Adrenal gland (tissue), 12 donors: ENCODE data around the gene RSPO1. TPM values are rescaled to one million over a fixed set of nuclear protein-coding genes. Genes with fewer than 3 reads are reported as not detected.

ENCODE experiments used
- DNase-seq, 7 donors: peaks; one replicate each; pipeline ENCODE4 v3.0.0-alpha.2; 2019 to 2020
- H3K27ac ChIP-seq, 5 donors: fragments of 200-600 bp; sonication (generic) in 4 of 5; 1 replicate in 3 of 5; 2 replicates in 2 of 5; pipeline versions ENCODE4 v1.5.1 to v1.8.0; 2016 to 2020; ENCODE audit warnings: mild to moderate bottlenecking in 1 of 5
- H3K27me3 ChIP-seq: fragments of 200-600 bp; 2 replicates; pipeline ENCODE4 v1.8.0; 2021
- H3K36me3 ChIP-seq, 2 donors: fragments of 200-600 bp; replicated peaks in 1 of 2; 1 replicate in 1 of 2; 2 replicates in 1 of 2; pipeline versions ENCODE4 v1.5.1 to v1.8.0; 2018 to 2022
- H3K4me1 ChIP-seq, 2 donors: fragments of 200-600 bp; replicated peaks in 1 of 2; 1 replicate in 1 of 2; 2 replicates in 1 of 2; pipeline versions ENCODE4 v1.5.1 to v1.8.0; 2018 to 2021
- H3K4me3 ChIP-seq, 4 donors: fragments of 200-600 bp; sonication (generic) in 3 of 4; one replicate each; pipeline ENCODE4 v1.5.1; 2016 to 2018
- H3K9me3 ChIP-seq, 3 donors: fragments of 200-600 bp; sonication (generic) in 1 of 3; replicated peaks in 1 of 3; 1 replicate in 2 of 3; 2 replicates in 1 of 3; pipeline versions ENCODE4 v1.5.1 to v1.8.0; 2016 to 2021
- POLR2A ChIP-seq, 2 donors: fragments of 450-650 bp; IDR thresholded peaks; one replicate each; pipeline ENCODE4 v1.6.1; 2017; ENCODE audit warnings: antibody characterized with exemption in 2 of 2, mild to moderate bottlenecking in 2 of 2, moderate library complexity in 1 of 2
- WGBS, 4 donors: extraction: QIAGEN DNeasy Blood & Tissue Kit in 2 of 4; methylation state at CpG; one replicate each; pipeline versions ENCODE4 v1.1.5 to v1.1.7; 2013 to 2017; 5-methylcytosine and 5-hydroxymethylcytosine counted together
- intact Hi-C, 2 donors: fragments of 100-400 bp; cut with DNase I; formaldehyde crosslinking; loops; one replicate each; pipeline versions ENCODE4 v1.14.1 to v1.15.0; 2022 to 2023
- polyA plus RNA-seq, 3 donors: library from polyadenylated mRNA; stranded (reverse); fragments of 200-250 nt in 2 of 3; fragments of 350-450 nt in 1 of 3; fragmentation: Illumina TruSeq in 1 of 3; extraction: RNeasy Lipid Tissue Mini Kit (QIAGEN cat#74804) in 1 of 3; gene quantifications; one replicate each; pipeline ENCODE4 v1.2.3, GENCODE V29; 2013 to 2014
- total RNA-seq, 9 donors: library from RNA; depleted of rRNA in 4 of 9; stranded (reverse); fragments of >200 nt in 4 of 9; fragments of 120-200 nt in 1 of 9; fragmentation: NEBNext Ultra II Directional in 1 of 9; extraction: Animal tissue kit (Norgen Biotek cat#: 25700) in 1 of 9; gene quantifications; one replicate each; pipeline versions ENCODE4 v1.1.0 to v1.2.4, GENCODE V29; 2013 to 2023
- TF ChIP-seq, protein P1 (sequence below), 6 experiments: fragments of 450-650 bp in 4 of 6; fragments of 200-600 bp in 2 of 6; sonication (generic) in 1 of 6; IDR thresholded peaks; 1 replicate in 5 of 6; 2 replicates in 1 of 6; pipeline versions ENCODE4 v1.5.1 to v1.8.0; 2016 to 2021; ENCODE audit warnings: antibody characterized with exemption in 6 of 6, mild to moderate bottlenecking in 2 of 6, moderate library complexity in 1 of 6
- donor health status: healthy with polysubstance abuse.
- donor health status: Bipolar disorder and iron deficiency.
- donor health status: DM: yes; HTN: yes; CAD: no.
- donor health status: DM: no; HTN: no; CAD: no.
- donor health status: DM: no; HTN: no; CAD: no.
- donor health status: DM: yes; HTN: yes; CAD: no.

Gene RSPO1
- total and polyA plus RNA-seq, 12 donors = 0.11 to 0.51 (median 0.18) TPM; not detected in 4

DNA sequence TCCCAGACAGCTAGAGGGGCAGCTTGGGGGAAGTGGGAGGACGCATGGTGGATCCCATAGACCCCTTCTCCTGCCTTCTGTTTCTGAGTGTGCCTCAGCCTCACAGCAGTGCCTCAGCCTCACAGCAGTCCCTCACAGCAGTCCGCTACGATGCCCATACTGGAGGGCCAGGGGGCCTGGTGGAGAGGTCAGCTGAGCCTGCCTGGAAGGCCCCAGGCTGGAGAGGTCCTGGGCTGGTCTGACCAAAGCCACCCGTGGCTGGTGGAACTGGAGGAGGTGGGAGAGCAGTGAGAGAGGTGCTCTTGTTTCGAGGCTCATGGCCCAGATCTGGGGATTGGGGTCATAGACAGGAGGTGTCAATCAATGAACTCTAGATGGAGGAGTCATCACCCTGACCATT lies 16.0 kb upstream of the RSPO1 start:
- Histone ChIP-seq H3K27ac (no peak overlapping the region), H3K4me1 (no peaks in the 10 kb centered on the region), H3K27me3 (no peaks in the 10 kb centered on the region), H3K4me3 (no peak overlapping the region), H3K9me3 (no peaks in the 10 kb centered on the region), H3K36me3 (no peaks in the 10 kb centered on the region)
- intact Hi-C loops = no loop called here
- 67 to 81% (median 78%) methylated on average over 1 to 5 of the region's 5 CpGs for WGBS, 4 donors
- TF ChIP-seq, protein P1, sequence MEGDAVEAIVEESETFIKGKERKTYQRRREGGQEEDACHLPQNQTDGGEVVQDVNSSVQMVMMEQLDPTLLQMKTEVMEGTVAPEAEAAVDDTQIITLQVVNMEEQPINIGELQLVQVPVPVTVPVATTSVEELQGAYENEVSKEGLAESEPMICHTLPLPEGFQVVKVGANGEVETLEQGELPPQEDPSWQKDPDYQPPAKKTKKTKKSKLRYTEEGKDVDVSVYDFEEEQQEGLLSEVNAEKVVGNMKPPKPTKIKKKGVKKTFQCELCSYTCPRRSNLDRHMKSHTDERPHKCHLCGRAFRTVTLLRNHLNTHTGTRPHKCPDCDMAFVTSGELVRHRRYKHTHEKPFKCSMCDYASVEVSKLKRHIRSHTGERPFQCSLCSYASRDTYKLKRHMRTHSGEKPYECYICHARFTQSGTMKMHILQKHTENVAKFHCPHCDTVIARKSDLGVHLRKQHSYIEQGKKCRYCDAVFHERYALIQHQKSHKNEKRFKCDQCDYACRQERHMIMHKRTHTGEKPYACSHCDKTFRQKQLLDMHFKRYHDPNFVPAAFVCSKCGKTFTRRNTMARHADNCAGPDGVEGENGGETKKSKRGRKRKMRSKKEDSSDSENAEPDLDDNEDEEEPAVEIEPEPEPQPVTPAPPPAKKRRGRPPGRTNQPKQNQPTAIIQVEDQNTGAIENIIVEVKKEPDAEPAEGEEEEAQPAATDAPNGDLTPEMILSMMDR (IDR thresholded peaks at IDR 0.05) = no peak
- no peak for TF ChIP-seq POLR2A (IDR thresholded peaks at IDR 0.05)
- no peak for DNase-seq

DNA sequence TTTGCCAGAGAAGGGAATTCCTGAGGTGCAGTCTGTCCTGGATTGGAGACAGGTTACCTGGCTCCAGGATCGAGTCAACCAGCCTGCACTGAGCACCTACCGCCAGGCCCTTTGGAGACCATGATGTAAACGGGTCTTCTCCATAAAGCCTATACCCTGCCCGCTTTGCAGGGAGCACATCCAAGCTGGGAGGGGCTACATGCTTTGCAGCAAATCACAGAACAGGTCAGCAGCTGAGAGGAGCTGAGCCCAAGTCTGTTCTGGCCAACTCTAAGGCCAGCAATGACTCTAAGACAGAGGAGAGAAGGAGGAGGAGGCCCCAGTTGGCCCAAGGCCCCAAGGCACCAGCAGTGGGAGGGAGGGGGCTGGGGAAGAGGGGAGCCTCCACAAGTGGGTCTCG lies 15.5 kb upstream of the RSPO1 start:
- H3K27ac ChIP-seq = no peak overlapping the region
- H3K9me3 ChIP-seq = no peaks in the 10 kb centered on the region
- H3K4me3 ChIP-seq = no peak overlapping the region
- no peak for TF ChIP-seq POLR2A (IDR thresholded peaks at IDR 0.05)
- TF ChIP-seq, protein P1 (IDR thresholded peaks at IDR 0.05) = no peak
- no peaks in the 10 kb centered on the region for H3K4me1 ChIP-seq
- 47 to 71% (median 64%) methylated on average over 2 to 5 of the region's 5 CpGs for WGBS, 4 donors
- intact Hi-C loops = no loop called here
- no peaks in the 10 kb centered on the region for H3K36me3 ChIP-seq
- H3K27me3 ChIP-seq = no peaks in the 10 kb centered on the region
- DNase-seq = no peak

GRCh38 chr1:37647281-37647680 lies 12.6 kb upstream of the RSPO1 start:
- Histone ChIP-seq H3K4me1 (no peaks in the 10 kb centered on the region), H3K36me3 (no peaks in the 10 kb centered on the region), H3K4me3 (no peak overlapping the region), H3K27me3 (no peaks in the 10 kb centered on the region), H3K9me3 (no peaks in the 10 kb centered on the region), H3K27ac (no peak overlapping the region)
- DNase-seq = no peak
- 80 to 89% (median 82%) methylated on average over 7 of the region's 7 CpGs for WGBS, 4 donors
- TF ChIP-seq, protein P1 (IDR thresholded peaks at IDR 0.05) = no peak
- no peak for TF ChIP-seq POLR2A (IDR thresholded peaks at IDR 0.05)
- intact Hi-C loops = no loop called here

- Histone ChIP-seq H3K4me3 (no peak overlapping the region), H3K27me3 (no peaks in the 10 kb centered on the region), H3K4me1 (no peaks in the 10 kb centered on the region), H3K36me3 (no peaks in the 10 kb centered on the region), H3K27ac (no peak overlapping the region), H3K9me3 (no peaks in the 10 kb centered on the region)
- WGBS, 4 donors = 91 to 100% (median 94%) methylated on average over 1 of the region's 1 CpG
- TF ChIP-seq, protein P1 (IDR thresholded peaks at IDR 0.05) = no peak
- TF ChIP-seq POLR2A (IDR thresholded peaks at IDR 0.05) = no peak
- DNase-seq = no peak
- intact Hi-C loops = no loop called here
Observed at GRCh38 chr1:37641059-37641458, 6.4 kb upstream of the RSPO1 start.
